Midbrain (tissue), 1 donor: ENCODE data around the gene LPIN1.
"Not testable (repeated sequence)": the region's sequence is repeated elsewhere in the genome, so short reads cannot be mapped to it uniquely, and the experiment has no call there.

Experiments
- DNase-seq: peaks from one replicate; lab custom pipeline; 2025; lab: John Stamatoyannopoulos, UW

Gene LPIN1

DNA sequence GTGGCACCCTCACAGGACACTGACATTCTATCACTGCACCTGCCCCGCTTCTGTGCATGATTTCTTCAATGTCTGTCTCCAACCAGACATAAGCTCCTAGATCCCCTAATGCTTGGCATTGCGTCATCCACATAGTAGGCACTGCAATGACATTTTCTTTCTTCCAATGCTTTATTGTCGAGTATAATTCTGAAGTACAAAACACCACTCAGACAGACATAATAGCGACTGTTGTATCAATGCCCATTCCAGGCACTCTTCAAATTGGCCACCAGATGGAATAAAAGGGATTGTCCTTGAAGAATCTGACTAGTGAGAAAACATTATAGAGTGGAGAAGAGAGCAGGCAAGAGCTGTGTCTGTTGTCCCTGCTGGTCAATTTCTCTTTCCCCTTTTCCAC, 89.0 kb downstream of the LPIN1 start:
- no peak for DNase-seq

DNA sequence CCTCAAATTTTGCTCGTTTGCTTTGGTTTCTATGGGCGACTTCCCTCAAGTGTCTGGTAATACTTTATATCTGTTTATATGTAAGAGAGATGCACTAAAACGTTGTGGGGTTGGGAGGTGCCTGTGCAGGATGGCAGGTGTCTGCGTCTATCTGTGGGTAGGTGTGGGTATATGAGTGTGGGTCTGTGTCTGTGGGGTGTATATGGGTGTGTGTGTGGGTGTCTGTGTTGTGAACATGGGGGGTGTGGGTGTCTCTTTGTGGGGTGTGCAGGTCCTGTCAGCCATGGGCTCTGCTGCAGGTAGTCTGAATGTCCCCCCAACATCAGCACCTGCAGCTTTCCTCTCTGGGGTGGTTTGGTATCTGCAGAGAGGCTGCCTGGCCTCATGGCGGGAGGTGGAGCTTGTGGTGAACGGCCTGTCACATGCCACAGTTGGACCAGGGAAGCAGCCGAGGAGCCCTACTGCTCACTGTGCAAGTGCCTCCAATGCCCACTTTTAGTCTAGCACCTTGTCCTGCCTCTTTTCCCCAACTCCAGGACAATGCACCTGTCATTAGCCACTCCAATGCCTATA, 90.3 kb downstream of the LPIN1 start:
- no peak for DNase-seq

DNA sequence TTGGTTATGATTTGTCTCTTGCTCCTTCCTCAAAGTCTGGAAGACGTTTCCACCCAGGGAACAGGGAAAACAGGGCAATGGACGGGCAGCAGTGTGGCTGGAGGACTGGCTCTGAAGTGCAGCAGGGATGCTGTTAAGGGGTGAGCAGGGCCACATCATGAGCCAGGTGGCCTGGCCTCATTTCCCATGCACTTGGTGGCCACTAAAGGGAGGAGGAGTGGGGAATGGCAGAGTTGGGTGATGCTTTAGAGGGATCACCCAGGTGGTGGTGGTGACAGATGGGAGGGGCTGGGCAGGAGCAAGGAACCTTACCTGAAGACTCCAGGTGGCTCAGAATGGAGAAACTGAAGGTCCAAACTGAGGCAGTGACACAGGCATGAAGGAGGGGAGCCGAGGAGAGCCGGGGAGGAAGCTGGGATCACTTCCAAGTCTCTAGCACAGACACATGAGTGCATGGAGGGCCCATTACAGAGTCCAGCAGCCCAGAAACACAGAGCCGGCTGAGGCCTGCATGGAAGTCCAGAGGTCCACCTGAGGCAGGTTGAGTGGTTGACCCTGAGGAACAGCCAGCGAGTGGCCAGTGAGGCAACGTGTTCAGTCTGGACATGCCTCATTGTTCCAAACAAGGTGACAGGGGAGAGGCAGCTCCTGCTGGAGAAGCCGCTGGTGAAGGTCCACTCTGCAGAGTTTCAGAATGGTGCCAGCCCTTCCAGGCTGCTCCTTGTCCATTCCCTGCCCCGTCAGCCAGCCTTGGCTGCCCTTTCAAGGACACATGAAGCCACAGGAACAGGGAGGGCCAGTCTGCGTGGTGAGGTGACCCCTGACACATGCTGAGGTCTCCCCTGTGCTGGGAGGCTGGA, 91.7 kb downstream of the LPIN1 start:
- DNase-seq = no peak

DNA sequence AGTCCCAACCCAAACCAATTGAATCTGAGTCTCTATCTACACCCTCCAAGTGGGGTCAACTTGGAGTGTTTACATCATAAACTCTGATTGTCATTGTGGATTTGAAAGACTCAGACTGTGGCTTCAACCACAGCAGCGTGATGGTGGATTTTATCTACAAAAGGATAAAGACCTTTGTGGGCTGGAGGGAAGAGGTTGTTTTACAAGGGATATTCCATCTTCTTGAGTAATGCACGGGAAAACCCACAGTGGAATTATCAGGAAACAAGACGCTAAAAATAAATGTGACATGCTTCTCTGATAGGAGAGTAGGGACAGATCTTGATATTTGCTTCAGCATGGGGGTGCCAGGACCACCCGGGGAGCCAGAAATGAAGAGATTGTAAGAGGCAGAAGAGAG, 93.5 kb downstream of the LPIN1 start:
- no peak for DNase-seq

DNA sequence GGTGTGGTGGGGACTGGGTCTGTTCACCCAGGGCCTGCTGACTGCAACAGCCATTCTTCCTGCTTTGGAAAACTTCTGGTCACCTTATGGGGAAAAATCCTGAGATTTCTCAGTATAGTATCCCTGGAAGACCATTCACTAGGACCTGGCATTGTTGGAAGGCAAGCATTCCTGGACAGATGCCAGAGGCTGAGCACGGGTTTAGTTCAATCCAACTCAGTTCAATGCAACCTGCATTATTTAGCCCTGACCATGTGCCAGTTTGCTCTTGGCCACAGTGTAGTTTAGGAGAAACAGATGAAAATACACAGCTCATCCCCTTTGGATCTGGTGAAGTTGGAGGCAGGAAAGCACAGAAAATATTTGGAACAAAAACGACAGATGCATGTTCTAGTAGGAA, 95.9 kb downstream of the LPIN1 start:
- peak; percentile 18 for DNase-seq

DNA sequence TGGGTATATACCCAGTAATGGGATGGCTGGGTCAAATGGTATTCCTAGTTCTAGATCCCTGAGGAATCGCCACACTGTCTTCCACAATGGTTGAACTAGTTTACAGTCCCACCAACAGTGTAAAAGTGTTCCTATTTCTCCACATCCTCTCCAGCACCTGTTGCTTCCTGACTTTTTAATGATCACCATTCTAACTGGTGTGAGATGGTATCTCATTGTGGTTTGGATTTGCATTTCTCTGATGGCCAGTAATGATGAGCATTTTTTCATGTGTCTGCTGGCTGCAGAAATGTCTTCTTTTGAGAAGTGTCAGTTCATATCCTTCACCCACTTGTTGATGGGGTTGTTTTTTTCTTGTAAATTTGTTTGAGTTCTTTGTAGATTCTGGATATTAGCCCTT, 98.4 kb downstream of the LPIN1 start:
- not testable (repeated sequence) for DNase-seq

DNA sequence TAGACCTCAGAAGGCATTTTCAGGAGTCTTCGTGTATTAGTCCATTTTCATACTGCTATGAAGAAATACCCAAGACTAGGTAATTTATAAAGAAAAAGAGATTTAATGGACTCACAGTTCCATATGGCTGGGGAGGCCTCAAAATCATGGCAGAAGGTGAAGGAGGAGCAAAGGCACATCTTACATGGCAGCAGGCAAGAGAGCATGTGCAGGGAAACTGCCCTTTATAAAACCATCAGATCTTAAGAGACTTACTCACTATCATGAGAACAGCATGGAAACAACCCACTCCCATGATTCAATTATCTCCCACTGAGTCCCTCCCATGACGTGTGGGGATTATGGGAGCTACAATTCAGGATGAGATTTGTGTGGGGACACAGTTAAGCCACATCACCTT, 101.5 kb downstream of the LPIN1 start:
- DNase-seq = not testable (repeated sequence)

DNA sequence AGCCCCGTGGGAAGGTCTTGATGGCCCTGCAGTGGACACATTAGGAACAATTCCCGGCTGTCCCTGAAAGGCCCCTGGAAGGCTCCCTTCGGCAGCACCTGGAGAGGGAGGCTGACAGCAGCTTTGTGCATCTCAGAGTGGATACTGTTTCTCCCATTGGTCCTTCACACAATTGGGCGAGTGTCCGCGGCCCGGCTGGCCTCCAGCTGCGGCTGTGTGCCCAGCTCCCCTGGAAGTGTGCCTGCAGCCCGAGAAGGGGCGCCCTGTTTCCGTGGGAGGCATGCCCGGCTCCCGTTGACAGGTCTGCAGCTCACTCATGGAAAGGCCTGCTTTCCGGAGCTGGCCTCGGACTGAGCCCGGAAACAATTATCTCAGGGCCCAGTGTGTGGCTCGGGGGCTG, 103.7 kb downstream of the LPIN1 start:
- DNase-seq = peak; percentile 81

DNA sequence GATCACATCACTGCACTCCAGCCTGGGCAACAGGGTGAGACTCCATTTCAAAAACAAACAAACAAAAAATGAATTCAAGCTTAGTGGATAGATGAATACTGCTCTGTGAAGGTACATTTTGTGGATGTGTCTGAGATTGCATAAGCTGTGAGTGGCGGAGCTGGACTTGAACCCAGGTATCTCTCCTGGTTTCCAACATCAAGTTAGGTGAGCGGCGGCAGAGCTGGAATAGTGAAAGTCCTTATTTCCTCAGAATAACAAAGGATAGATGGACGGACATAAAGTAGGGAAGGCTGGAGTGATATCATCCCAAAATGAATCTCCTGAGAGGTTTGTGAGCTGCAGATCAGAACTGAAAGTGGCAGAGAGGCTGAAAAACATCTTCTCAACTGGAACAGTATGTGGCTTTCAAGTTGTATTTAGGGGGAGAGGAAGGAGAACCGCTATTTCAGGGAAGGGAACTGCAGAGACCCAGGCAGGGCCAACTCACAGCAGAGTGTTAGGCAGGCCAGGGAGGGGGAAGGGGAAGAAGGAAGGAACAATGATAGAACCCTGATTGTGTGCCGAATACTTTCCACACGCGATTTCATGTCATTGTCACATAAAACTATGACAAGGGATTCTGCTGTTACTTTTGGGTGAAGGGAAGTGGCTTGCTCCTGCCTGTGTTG, 106.2 kb downstream of the LPIN1 start:
- no peak for DNase-seq

DNA sequence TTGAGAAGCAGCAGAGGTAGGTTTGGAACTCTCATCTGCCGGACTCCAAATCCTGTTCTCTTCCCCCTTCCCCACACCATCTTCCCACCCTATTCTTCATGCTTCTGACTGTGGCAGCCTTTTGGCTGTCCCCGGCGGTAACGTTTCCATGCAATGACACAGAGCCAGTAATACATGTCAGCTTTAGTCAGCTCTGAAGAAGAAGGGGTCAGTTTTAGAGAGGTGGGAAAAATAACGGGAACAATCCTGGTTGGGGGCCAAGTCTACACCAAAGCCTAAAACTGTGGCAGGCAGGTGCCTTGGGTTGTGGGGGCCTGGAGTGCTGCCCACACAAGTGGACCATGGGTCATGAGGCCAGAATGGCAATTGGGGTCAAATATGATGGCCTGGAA, 106.8 kb downstream of the LPIN1 start:
- no peak for DNase-seq

DNA sequence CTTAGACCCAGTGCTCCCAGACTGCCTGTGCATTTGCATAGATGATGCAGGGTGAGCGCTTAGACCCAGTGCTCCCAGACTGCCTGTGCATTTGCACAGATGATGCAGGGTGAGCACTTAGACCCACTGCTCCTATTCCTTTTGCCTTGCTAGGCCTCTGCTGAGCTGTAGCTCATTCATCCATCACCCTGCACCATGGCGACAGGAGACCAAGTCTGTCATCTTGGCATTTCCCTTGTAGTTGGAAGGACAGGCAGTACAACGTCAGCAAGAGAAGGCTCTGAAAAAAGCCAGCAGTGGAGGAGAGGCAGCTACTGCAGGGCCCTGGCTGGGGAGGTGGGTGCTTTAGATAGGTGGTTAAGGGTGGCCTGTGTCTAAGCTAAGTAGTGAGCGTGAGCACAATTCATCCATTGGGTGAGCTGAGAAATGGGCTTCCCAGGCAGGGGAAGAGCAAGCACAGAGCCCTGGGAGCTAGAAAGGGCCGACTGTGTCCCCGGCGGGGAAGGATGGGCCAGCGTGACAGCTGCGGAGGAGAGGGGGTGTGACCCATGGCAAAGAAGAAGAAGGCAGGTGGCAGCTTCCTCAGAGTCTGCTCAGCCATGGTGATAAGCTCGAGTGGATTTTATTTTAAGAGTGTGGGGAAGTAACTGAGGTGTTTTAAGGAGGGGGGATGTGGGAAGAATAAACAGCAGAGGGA, 108.8 kb downstream of the LPIN1 start:
- no peak for DNase-seq

DNA sequence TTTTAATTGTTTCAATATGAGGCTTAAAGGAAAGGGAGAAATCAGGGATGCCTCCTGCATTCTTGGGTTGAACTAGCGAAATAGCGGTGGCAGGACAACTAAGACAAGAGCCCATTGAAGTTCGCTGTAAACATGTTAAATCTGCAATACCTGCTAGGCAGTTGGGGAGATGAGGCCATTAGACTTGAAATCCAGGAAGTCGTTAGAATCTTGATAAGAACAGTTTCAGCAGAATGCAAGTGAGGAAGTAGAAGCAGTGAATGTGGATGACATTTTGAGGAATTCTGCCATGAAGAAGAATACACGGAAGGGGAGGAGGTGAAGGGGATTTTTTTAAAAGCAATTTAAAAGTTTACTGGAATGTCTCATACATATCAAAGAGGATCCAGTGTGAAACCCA, 109.7 kb downstream of the LPIN1 start:
- DNase-seq = no peak

DNA sequence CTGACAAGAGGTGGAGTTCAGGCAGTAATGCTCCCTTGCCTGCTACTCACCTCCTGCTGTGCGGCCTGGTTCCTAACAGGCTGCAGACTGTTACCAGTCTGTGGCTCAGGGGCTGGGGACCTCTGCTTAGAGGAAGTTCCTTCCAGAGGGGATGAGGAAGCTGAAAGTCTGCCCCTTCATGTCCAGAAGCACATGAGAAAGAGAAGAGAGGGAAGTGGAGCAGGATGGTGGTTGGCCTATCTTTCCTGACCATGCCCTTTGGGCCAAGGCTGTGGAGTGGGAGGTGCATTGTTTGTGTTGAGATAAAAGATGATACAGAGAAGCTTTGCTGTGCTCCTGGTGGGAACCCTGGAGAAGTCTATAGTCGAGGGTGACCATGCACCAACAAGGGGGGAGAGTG, 112.5 kb downstream of the LPIN1 start:
- no peak for DNase-seq

DNA sequence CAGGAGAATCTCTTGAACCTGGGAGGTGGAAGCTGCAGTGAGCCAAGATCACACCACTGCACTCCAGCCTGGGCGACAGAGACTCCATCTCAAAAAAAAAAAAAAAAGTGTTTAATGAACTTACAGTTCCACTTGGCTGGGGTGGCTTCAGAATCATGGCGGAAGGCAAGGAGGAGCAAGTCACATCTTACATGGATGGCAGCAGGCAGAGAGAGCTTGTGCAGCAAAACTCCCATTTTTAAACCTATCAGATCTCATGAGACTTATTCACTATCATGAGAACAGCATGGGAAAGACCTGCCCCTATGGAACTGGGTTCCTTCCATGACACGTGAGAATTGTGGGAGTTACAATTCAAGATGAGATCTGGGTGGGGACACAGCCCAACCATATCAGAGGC, 113.5 kb downstream of the LPIN1 start:
- DNase-seq = not testable (repeated sequence)

DNA sequence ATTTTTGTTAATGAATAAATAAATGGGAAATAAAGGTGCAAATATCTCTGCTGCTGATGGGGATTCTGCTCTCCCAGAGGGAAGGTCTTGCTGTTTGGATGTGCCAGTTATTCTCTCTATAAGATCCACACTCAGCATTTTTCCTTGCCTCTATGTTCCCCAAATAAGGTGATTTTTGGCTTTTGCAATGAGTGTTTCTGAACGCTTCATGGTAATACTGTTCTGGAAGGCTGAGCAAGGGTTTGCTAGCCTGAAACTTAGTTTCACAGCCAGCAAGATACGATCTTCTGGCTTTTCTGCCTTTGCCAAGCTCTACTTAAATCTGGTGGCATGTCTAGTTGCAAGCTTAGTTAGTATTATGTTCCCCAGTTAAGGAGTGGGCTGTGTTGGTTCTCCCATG, 114.6 kb downstream of the LPIN1 start:
- no peak for DNase-seq

DNA sequence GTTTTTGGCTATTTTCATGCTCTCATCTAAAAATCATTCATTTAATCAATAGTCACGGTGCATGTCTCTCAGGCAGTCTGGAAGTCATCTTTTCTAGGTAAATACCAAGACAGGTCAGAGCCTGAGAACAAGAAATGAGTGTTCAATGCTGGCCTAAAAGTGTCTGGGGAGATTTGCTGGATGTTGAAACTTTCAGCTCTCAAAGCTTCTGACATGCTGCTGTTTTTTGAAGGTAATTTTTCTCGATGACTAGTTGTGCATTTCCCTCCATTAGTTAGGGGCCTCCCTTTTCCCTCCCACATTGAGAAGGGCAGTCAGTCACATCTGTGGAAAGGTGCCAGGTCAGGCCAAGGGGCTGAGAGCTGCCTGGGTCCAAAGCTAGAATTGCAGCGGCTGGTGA, 115.6 kb downstream of the LPIN1 start:
- no peak for DNase-seq

DNA sequence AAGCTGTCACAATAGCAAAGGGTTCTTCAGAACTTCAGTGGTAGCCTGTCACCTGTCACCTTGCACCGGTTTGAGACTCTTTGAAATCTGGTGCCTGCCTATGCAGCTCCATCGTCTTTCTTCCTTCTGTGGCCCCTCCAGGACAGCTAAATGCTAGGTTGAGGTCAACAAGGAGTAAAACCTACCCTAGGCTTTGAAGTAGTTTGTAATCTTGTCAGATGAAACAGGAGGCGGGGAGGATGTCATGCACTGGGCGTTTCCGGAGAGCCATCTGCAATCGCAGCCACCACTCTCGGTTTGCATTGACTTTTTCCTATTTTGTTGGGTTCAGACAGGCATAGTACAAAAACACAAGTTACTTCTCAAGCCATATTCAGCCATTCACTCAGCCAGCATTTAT, 116.7 kb downstream of the LPIN1 start:
- DNase-seq = no peak

DNA sequence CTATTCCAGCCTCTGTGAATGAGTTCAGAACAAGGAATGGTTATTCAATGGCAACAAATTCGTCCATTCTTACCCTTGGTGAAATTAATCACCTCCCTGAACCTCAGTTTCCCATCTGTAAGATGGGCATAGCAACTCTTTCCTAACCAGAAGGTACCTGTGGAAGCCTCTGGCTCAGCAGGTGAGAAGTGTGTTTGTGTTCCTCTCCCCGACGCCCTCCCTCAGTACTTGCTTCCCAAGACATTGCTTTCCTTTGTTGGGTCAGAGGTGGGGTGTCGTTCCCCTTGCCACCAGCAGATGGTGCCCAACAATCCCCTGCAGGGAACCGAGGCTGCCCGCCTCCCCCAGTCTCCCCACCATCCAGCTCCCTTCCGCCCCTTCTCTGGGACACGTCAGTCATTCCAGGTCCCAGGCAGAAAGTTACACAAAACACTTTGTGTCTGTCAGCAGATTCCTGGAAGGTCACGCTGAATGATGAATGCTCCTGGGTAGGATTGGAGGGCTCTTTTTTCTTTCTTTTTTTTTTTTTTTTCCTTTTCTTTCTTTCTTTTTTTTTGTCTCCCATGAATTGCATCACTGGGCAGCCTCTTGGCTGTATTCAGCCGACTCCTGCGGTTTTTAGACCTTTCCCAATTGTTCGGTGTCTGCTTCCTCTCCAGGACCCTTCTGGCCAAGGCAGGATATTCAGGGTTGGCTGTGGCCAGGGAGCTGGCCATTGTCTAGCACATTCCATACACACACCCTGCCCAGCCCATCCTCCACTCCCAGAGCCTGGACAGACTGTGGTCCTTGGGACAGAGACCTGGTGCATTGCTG, 117.3 kb downstream of the LPIN1 start:
- DNase-seq = peak; percentile 74

DNA sequence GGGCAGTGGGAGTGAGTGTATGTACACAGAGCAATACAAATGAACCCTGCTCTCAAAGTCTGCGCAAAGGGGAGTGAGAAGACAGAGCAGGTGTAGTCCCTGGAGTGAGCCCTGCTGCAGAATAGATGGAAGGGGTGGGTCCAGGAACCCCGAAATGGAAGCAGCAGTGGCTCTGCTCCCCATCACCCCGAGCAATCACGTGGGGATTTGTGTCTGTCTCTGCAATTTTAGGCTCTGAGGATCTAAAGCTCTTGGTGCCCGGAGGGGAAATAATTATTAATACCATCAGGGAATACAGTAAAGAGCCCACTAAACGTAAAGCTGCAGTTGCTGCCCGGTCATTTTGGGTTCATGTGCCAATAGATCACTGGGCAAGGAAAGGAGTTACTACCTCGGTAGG, 118.3 kb downstream of the LPIN1 start:
- DNase-seq = no peak

DNA sequence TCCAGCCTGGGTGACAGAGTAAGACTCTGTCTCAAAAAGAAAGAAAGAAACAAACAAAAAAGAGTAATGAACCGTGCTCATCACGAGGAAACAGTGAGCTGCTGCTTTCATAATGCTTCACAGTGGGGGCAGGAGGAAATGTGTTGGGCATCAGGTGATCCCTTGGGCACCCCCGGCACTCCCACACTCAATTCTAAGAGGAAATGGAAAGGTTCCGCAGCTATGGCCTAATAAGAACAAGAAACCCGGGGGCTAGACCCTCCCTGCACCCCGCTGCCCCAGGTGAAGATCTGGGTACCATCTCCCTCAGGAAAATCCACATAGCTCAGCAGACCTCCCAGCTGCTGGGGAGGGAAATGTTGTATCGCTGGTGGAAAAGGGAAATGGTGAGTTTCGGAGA, 118.9 kb downstream of the LPIN1 start:
- no peak for DNase-seq

DNA sequence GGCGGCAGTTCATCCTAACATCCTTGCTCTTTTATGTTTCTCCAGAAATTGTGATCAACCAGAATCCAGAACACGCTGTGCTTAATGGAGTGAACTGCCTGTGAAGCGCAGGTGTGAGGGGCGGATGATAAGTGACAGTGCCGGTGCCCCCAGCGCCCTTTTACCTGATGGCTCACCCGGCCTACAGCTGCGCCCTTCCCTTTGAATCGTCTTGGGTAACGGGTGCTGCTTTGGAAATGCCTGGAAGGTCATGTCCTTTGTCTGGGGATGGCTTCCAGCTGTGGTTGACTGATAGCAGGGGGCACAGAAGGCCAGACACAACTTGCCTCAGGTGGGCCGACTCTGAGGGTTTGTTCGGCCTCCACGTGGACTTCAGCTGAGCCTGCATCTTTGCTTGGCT, 119.4 kb downstream of the LPIN1 start:
- DNase-seq = no peak
